IMR-90 (cell line): ENCODE results near the gene ABCB1. TPM values are rescaled to one million over a fixed set of nuclear protein-coding genes. Genes with fewer than 3 reads are reported as not detected.

Experiments
- ATAC-seq: fragments of 200-7000 bp; cut with Tn5 transposase; 2 replicates; pipeline ENCODE4 v1.9.1; 2020; ENCODE audit warnings: low read depth, mild to moderate bottlenecking, moderate library complexity
- BruUV-seq: library from RNA; stranded (reverse); fragments of 400-500 nt; replicated peaks from 2 replicates; lab custom pipeline; 2021; lab: Mats Ljungman, UMichigan
- CTCF ChIA-PET: fragments of 300-600 bp; formaldehyde crosslinking; extraction: SDS; loops from one replicate; lab custom pipeline; 2021; ENCODE audit warnings: antibody characterized with exemption; lab: Yijun Ruan, JAX
- POLR2A ChIA-PET: fragments of 300-600 bp; sonication (Branson Sonifier 250); formaldehyde crosslinking; loops from one replicate; lab custom pipeline; 2022; ENCODE audit warnings: antibody characterized with exemption; ENCODE audit not compliant: unreplicated experiment; lab: Charles Lee
- DNase-seq: peaks from one replicate; pipeline ENCODE4 v3.0.0; 2013
- H2AFZ ChIP-seq: replicated peaks from 2 replicates; pipeline ENCODE3; 2013; ENCODE audit warnings: low read length, mild to moderate bottlenecking; ENCODE audit not compliant: poor library complexity
- H2AK5ac ChIP-seq: 2 replicates; pipeline ENCODE4 v1.6.1; 2013; ENCODE audit warnings: low read depth, low read length, inconsistent platforms
- H2AK9ac ChIP-seq: replicated peaks from 2 replicates; pipeline ENCODE3; 2013; ENCODE audit warnings: mild to moderate bottlenecking, low read depth, low read length, moderate library complexity; ENCODE audit not compliant: poor library complexity
- H2BK120ac ChIP-seq: 2 replicates; pipeline ENCODE4 v1.6.1; 2013; ENCODE audit warnings: low read depth, low read length, inconsistent platforms
- H2BK15ac ChIP-seq: 3 replicates; pipeline ENCODE4 v1.6.1; 2013; ENCODE audit warnings: low read depth, low read length, inconsistent platforms
- H2BK20ac ChIP-seq: 2 replicates; pipeline ENCODE4 v1.6.1; 2013; ENCODE audit warnings: low read depth, mild to moderate bottlenecking, inconsistent platforms, low read length, moderate library complexity
- H2BK5ac ChIP-seq: 2 replicates; pipeline ENCODE4 v1.6.1; 2013; ENCODE audit warnings: mild to moderate bottlenecking, low read depth, low read length, inconsistent platforms; ENCODE audit not compliant: poor library complexity, severe bottlenecking
- H3K14ac ChIP-seq: replicated peaks from 2 replicates; pipeline ENCODE4 v1.6.1; 2013; ENCODE audit warnings: low read depth, low read length, inconsistent platforms
- H3K18ac ChIP-seq: 2 replicates; pipeline ENCODE4 v1.6.1; 2013; ENCODE audit warnings: low read depth, low read length, control low read depth
- H3K23ac ChIP-seq: 2 replicates; pipeline ENCODE4 v1.6.1; 2013; ENCODE audit warnings: low read depth, low read length, inconsistent platforms
- H3K27ac ChIP-seq: 2 replicates; pipeline ENCODE4 v1.5.1; 2013; ENCODE audit warnings: mild to moderate bottlenecking, control low read depth, low read length; ENCODE audit not compliant: insufficient read depth
- H3K27me3 ChIP-seq: 2 replicates; pipeline ENCODE4 v1.6.1; 2013; ENCODE audit warnings: low read length; ENCODE audit not compliant: control insufficient read depth, insufficient read depth
- H3K36me3 ChIP-seq: 2 replicates; pipeline ENCODE4 v1.6.1; 2013; ENCODE audit warnings: low read length, mixed read lengths; ENCODE audit not compliant: control insufficient read depth, insufficient read depth
- H3K4ac ChIP-seq: 2 replicates; pipeline ENCODE4 v1.6.1; 2013; ENCODE audit warnings: low read depth, low read length, inconsistent platforms
- H3K4me1 ChIP-seq: 2 replicates; pipeline ENCODE4 v1.6.1; 2013; ENCODE audit warnings: low read length, mixed read lengths; ENCODE audit not compliant: control insufficient read depth, insufficient read depth
- H3K4me2 ChIP-seq: 2 replicates; pipeline ENCODE4 v1.6.1; 2013; ENCODE audit warnings: low read depth, mild to moderate bottlenecking, control low read depth, low read length, moderate library complexity
- H3K4me3 ChIP-seq: 2 replicates; pipeline ENCODE4 v1.5.1; 2013; ENCODE audit warnings: low read depth, mild to moderate bottlenecking, control low read depth, low read length, moderate library complexity; ENCODE audit not compliant: insufficient read depth
- H3K56ac ChIP-seq: 2 replicates; pipeline ENCODE4 v1.6.1; 2013; ENCODE audit warnings: low read length, inconsistent platforms; ENCODE audit not compliant: insufficient read depth; ENCODE audit errors: extremely low read depth
- H3K79me1 ChIP-seq, 2 experiments: 2 replicates each; pipeline ENCODE4 v1.6.1; 2013; ENCODE audit warnings: low read length in 2 of 2, inconsistent platforms in 1 of 2, low read depth in 1 of 2
- H3K9ac ChIP-seq: 2 replicates; pipeline ENCODE4 v1.6.1; 2013; ENCODE audit warnings: low read depth, low read length, control low read depth
- H3K9me1 ChIP-seq: 2 replicates; pipeline ENCODE4 v1.6.1; 2013; ENCODE audit warnings: low read length, inconsistent platforms; ENCODE audit not compliant: insufficient read depth
- H3K9me3 ChIP-seq: 2 replicates; pipeline ENCODE4 v1.6.1; 2013; ENCODE audit warnings: low read length; ENCODE audit not compliant: control insufficient read depth, insufficient read depth
- H4K20me1 ChIP-seq: 2 replicates; pipeline ENCODE4 v1.6.1; 2013; ENCODE audit warnings: low read length, inconsistent platforms; ENCODE audit not compliant: insufficient read depth
- H4K5ac ChIP-seq: 2 replicates; pipeline ENCODE4 v1.6.1; 2013; ENCODE audit warnings: mild to moderate bottlenecking, low read depth, low read length, control low read depth
- H4K8ac ChIP-seq, 2 experiments: 2 replicates each; pipeline ENCODE4 v1.6.1; 2013; ENCODE audit warnings: low read depth in 2 of 2, low read length in 2 of 2, control low read depth in 1 of 2, inconsistent platforms in 1 of 2
- H4K91ac ChIP-seq: 2 replicates; pipeline ENCODE4 v1.6.1; 2013; ENCODE audit warnings: low read depth, low read length, inconsistent platforms; ENCODE audit not compliant: insufficient read depth
- BHLHE40 ChIP-seq: fragments of 150-350 bp; IDR thresholded peaks from 2 replicates; pipeline ENCODE4 v1.6.1; 2016; ENCODE audit warnings: mild to moderate bottlenecking, low read depth, low read length
- CEBPB ChIP-seq: IDR thresholded peaks from 2 replicates; pipeline ENCODE4 v1.6.1; 2012; ENCODE audit warnings: low read depth, low read length, improper control_type of control experiment
- CHD1 ChIP-seq: IDR thresholded peaks from 2 replicates; pipeline ENCODE4 v1.6.1; 2012; ENCODE audit warnings: low read depth, low read length, improper control_type of control experiment
- CTCF ChIP-seq: conservative IDR thresholded peaks from 2 replicates; pipeline ENCODE4 v1.5.1; 2012; ENCODE audit warnings: mild to moderate bottlenecking, low read depth, low read length, improper control_type of control experiment
- ELK1 ChIP-seq: fragments of 150-350 bp; IDR thresholded peaks from 2 replicates; pipeline ENCODE4 v1.6.1; 2016; ENCODE audit warnings: low read depth, mild to moderate bottlenecking, low read length, moderate library complexity, borderline replicate concordance
- FOS ChIP-seq: fragments of 150-350 bp; IDR thresholded peaks from 2 replicates; pipeline ENCODE4 v1.6.1; 2016; ENCODE audit warnings: low read depth, low read length
- MAFK ChIP-seq: IDR thresholded peaks from 2 replicates; pipeline ENCODE4 v1.6.1; 2012; ENCODE audit warnings: low read depth, low read length, improper control_type of control experiment
- MAZ ChIP-seq: IDR thresholded peaks from 2 replicates; pipeline ENCODE4 v1.6.1; 2012; ENCODE audit warnings: low read depth, mild to moderate bottlenecking, low read length, improper control_type of control experiment, moderate library complexity, borderline replicate concordance
- MXI1 ChIP-seq: IDR thresholded peaks from 2 replicates; pipeline ENCODE4 v1.6.1; 2012; ENCODE audit warnings: low read depth, mild to moderate bottlenecking, low read length, moderate library complexity, borderline replicate concordance
- NFE2L2 ChIP-seq: fragments of 150-350 bp; IDR thresholded peaks from 2 replicates; pipeline ENCODE4 v1.6.1; 2016; ENCODE audit warnings: low read depth, mild to moderate bottlenecking, low read length
- POLR2A ChIP-seq: IDR thresholded peaks from 2 replicates; pipeline ENCODE4 v1.6.1; 2012; ENCODE audit warnings: mild to moderate bottlenecking, low read depth, low read length
- RAD21 ChIP-seq: IDR thresholded peaks from 2 replicates; pipeline ENCODE4 v1.6.1; 2012; ENCODE audit warnings: low read length, improper control_type of control experiment
- RCOR1 ChIP-seq: IDR thresholded peaks from 2 replicates; pipeline ENCODE4 v1.6.1; 2012; ENCODE audit warnings: mild to moderate bottlenecking, low read length, improper control_type of control experiment; ENCODE audit not compliant: insufficient replicate concordance
- RFX5 ChIP-seq: IDR thresholded peaks from 2 replicates; pipeline ENCODE4 v1.8.0; 2012; ENCODE audit warnings: low read depth, mild to moderate bottlenecking, low read length, moderate library complexity
- SMC3 ChIP-seq: fragments of 150-350 bp; IDR thresholded peaks from 2 replicates; pipeline ENCODE4 v1.6.1; 2016; ENCODE audit warnings: low read depth, mild to moderate bottlenecking, antibody characterized with exemption, low read length, moderate library complexity
- USF2 ChIP-seq: fragments of 150-350 bp; IDR thresholded peaks from 2 replicates; pipeline ENCODE4 v1.6.1; 2017; ENCODE audit warnings: mild to moderate bottlenecking, antibody characterized with exemption, low read length, low read depth
- WGBS, 2 experiments: methylation state at CpG; one replicate each; pipeline versions ENCODE4 v1.1.5 to v1.1.7; 2013; ENCODE audit warnings: missing lambda C conversion rate in 2 of 2; ENCODE audit not compliant: insufficient read length in 1 of 2; ENCODE audit errors: extremely low coverage in 2 of 2; 5-methylcytosine and 5-hydroxymethylcytosine counted together
- dilution Hi-C: fragments of 300-500 bp; cut with HindIII; formaldehyde crosslinking; loops from one replicate; pipeline ENCODE4 v1.14.3; 2018; ENCODE audit warnings: low sequenced_read_pairs; ENCODE audit not compliant: unreplicated experiment
- in situ Hi-C: fragments of 300-500 bp; cut with MboI; formaldehyde crosslinking; loops from 3 replicates; pipeline ENCODE4 v1.14.3; 2019; ENCODE audit warnings: low sequenced_read_pairs, inconsistent platforms, mixed read lengths
- intact Hi-C: fragments of 100-400 bp; cut with micrococcal nuclease; formaldehyde crosslinking; loops from 2 replicates; pipeline ENCODE4 v1.10.0; 2022
- polyA plus RNA-seq, 3 experiments: library from polyadenylated mRNA; depleted of rRNA; stranded (reverse); fragments of >200 nt; gene quantifications; 2 replicates each; pipeline ENCODE4 v1.2.3, GENCODE V29; 2012; ENCODE audit warnings: low replicate concordance in 1 of 3
- total RNA-seq: library from RNA; depleted of rRNA; stranded (reverse); fragments of >200 nt; gene quantifications from 2 replicates; pipeline ENCODE4 v1.2.3, GENCODE V29; 2012

ABCB1 gene
- total and polyA plus RNA-seq, 2 of the 4 experiments (the other 2 are of a cell fraction), result 0.80 to 0.90 TPM

- no peak overlapping the region for H3K23ac ChIP-seq
- dilution Hi-C loops, result no loop called here
- no peak overlapping the region for H2AK9ac ChIP-seq
- H3K27ac ChIP-seq, result no peak overlapping the region
- H2BK120ac ChIP-seq, result no peak overlapping the region
- no peak for ATAC-seq
- H3K9me1 ChIP-seq, result no peaks in the 10 kb centered on the region
- H3K18ac ChIP-seq, result no peak overlapping the region
- no peak overlapping the region for H3K56ac ChIP-seq
- no peak for TF ChIP-seq CEBPB
- TF ChIP-seq RFX5, result no peak
- no peak for TF ChIP-seq RAD21
- TF ChIP-seq SMC3, result no peak
- no peak for TF ChIP-seq MAZ
- no peak for TF ChIP-seq BHLHE40
- no peak for TF ChIP-seq CHD1
- TF ChIP-seq MXI1, result no peak
- no peak for TF ChIP-seq NFE2L2
- TF ChIP-seq FOS, result no peak
- no peak for TF ChIP-seq CTCF
- no peak for TF ChIP-seq RCOR1
- TF ChIP-seq POLR2A, result no peak
- TF ChIP-seq ELK1, result no peak
- TF ChIP-seq MAFK, result no peak
- TF ChIP-seq USF2, result no peak
- in situ Hi-C loops, result no loop called here
- intact Hi-C loops, result no loop called here
- no peak overlapping the region for H3K4ac ChIP-seq
- H2BK15ac ChIP-seq, result no peak overlapping the region
- no peak overlapping the region for H3K14ac ChIP-seq
- no CpG with 5 or more reads among the region's 2 CpGs for WGBS, 2 experiments
- H3K4me1 ChIP-seq, result no peaks in the 10 kb centered on the region
- H4K5ac ChIP-seq, result no peak overlapping the region
- no peaks in the 10 kb centered on the region for H4K20me1 ChIP-seq
- no peak overlapping the region for H2BK20ac ChIP-seq
- H2AK5ac ChIP-seq, result no peak overlapping the region
- H3K4me2 ChIP-seq, result no peak overlapping the region
- ChIA-PET CTCF (no interaction called here), POLR2A (no interaction called here)
- BruUV-seq, result no TSS peak
- H3K9me3 ChIP-seq, result no peaks in the 10 kb centered on the region
- no peak overlapping the region for H2AFZ ChIP-seq
- peaks cover 28% of the 10 kb centered on the region for H3K27me3 ChIP-seq
- H2BK5ac ChIP-seq, result no peak overlapping the region
- no peaks in the 10 kb centered on the region for H3K79me1 ChIP-seq
- H3K4me3 ChIP-seq, result no peak overlapping the region
- H4K8ac ChIP-seq, result no peak overlapping the region
- H3K9ac ChIP-seq, result no peak overlapping the region
- no peaks in the 10 kb centered on the region for H3K36me3 ChIP-seq
- no peak for DNase-seq
- no peak overlapping the region for H4K91ac ChIP-seq
These were observed 126.7 kb downstream of the ABCB1 start for GRCh38 chr7:87473986-87474385.
